Cardiac fibroblast (primary cell): ENCODE data around the gene FRAS1.
"Not testable (repeated sequence)": the region's sequence is repeated elsewhere in the genome, so short reads cannot be mapped to it uniquely, and the experiment has no call there.

ENCODE experiments used
- DNase-seq, 2 donors: peaks; one replicate each; pipeline versions ENCODE4 v3.0.0 to v3.0.0-alpha.2; 2010; ENCODE audit warnings: low read depth in 2 of 2
- H3K4me3 ChIP-seq, 2 donors: replicated peaks in 1 of 2; 1 replicate in 1 of 2; 2 replicates in 1 of 2; pipeline ENCODE4 v1.5.1; 2011; ENCODE audit warnings: low read depth in 2 of 2, low read length in 2 of 2, mild to moderate bottlenecking in 2 of 2, moderate library complexity in 1 of 2
- CTCF ChIP-seq: IDR thresholded peaks from one replicate; pipeline ENCODE4 v1.5.1; 2011; ENCODE audit warnings: low read depth, mild to moderate bottlenecking, low read length, inconsistent platforms

FRAS1 gene

GRCh38 chr4:78459327-78459726 lies 402.2 kb downstream of the FRAS1 start:
- DNase-seq = no peak
- TF ChIP-seq CTCF = no peak
- H3K4me3 ChIP-seq = no peak overlapping the region

- no peak for TF ChIP-seq CTCF
- H3K4me3 ChIP-seq = no peak overlapping the region
- DNase-seq = no peak
Measured at GRCh38 chr4:78460368-78460767, 403.2 kb downstream of the FRAS1 start.

- no peak for DNase-seq
- no peak for TF ChIP-seq CTCF
- no peak overlapping the region for H3K4me3 ChIP-seq
Measured at GRCh38 chr4:78464265-78464664, 407.1 kb downstream of the FRAS1 start.

- not testable (repeated sequence) for H3K4me3 ChIP-seq, DNase-seq
Measured at GRCh38 chr4:78467223-78467622, 410.1 kb downstream of the FRAS1 start.

- no peak for TF ChIP-seq CTCF
- no peak overlapping the region for H3K4me3 ChIP-seq
- no peak for DNase-seq
Measured at GRCh38 chr4:78468272-78468671, 411.1 kb downstream of the FRAS1 start.

GRCh38 chr4:78476108-78476704 lies 419.1 kb downstream of the FRAS1 start:
- H3K4me3 ChIP-seq = no peak overlapping the region
- DNase-seq = peak in 1 of 2 donors; percentile 5
- TF ChIP-seq CTCF = no peak

- DNase-seq = peak; percentile 32 to 68
- no peak overlapping the region for H3K4me3 ChIP-seq
- no peak for TF ChIP-seq CTCF
Measured at GRCh38 chr4:78477276-78477675, 420.2 kb downstream of the FRAS1 start.
